Stimulated activated CD8-positive, alpha-beta memory T cell treated with anti-CD3 and anti-CD28 coated beads, Interleukin-15, amount 100 ng/mL, for 24 hours (primary cell): Measurements from ENCODE around the gene OSTM1.
"Not testable (repeated sequence)": the region's sequence is repeated elsewhere in the genome, so short reads cannot be mapped to it uniquely, and the experiment has no call there.

Source experiments
- DNase-seq: peaks from one replicate; pipeline ENCODE4 v3.0.0-alpha.2; 2020; ENCODE audit warnings: low read depth

The OSTM1 gene

GRCh38 chr6:108020472-108021116, 53.9 kb downstream of the OSTM1 start:
- no peak for DNase-seq

DNA sequence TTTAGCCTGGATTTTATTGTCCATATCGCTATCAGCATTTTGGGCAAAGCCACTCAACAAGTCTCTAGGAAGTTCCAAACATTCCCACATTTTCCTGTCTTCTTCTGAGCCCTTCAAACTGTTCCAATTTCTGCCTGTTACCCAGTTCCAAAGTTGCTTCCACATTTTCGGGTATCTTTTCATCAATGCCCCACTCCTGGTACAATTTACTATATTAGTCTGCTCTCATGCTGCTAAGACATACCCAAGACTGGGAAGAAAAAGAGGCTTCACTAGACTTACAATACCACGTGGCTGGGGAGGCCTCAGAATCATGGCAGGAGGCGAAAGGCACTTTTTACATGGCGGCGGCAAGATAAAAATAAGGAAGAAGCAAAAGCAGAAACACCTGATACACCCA, 58.3 kb downstream of the OSTM1 start:
- DNase-seq = not testable (repeated sequence)

DNA sequence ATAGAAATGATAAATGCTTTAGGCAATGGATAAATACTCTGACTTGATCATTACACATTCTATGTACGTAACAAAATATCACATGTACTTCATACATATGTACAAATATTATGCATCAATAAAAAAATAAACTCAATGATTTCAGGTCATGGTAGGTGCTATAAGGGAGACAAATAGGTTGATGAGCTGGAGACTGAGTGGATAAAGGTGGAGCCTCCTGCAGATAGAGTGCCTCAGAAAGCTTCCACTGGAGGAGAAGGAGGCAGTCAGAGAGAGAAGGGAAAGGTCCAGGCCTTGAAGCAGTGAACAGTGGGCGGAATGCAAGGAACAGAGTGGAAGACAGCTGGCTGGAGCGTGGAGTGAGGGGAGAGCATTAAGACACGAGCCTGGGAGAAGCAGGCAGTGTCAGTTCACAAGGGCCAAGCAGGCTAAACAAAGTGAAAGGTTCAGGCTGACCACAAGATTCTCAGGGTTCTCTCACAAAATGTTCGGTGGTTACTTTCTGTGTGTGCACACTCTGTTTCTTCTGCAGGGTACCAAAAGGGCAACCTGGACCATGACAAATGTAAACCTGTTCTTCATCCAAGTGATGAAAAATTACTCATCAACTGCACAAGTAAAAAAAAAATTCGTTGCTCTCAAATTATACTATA, 60.6 kb downstream of the OSTM1 start:
- no peak for DNase-seq

- DNase-seq = no peak
These were observed 64.6 kb downstream of the OSTM1 start for GRCh38 chr6:108009894-108010293.

- not testable (repeated sequence) for DNase-seq
These were observed 65.3 kb downstream of the OSTM1 start for GRCh38 chr6:108009258-108009657.

DNA sequence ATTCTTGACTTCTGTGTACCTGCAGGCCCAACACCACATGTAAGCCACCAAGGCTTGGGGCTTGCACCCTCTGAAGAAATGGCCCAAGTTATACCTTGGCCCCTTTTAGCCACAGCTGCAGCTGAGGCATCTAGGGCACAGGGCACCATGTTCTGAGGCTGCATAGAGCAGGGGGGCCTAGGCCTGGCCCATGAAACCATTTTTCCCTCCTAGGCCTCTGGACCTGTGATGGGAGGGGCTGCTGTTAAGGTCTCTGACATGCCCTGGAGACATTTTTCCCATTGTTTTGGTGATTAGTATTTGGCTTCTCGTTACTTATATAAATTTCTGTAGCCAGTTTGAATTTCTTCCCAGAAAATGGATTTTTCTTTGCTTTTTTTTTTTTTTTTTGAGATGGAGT, 66.2 kb downstream of the OSTM1 start:
- no peak for DNase-seq

DNA sequence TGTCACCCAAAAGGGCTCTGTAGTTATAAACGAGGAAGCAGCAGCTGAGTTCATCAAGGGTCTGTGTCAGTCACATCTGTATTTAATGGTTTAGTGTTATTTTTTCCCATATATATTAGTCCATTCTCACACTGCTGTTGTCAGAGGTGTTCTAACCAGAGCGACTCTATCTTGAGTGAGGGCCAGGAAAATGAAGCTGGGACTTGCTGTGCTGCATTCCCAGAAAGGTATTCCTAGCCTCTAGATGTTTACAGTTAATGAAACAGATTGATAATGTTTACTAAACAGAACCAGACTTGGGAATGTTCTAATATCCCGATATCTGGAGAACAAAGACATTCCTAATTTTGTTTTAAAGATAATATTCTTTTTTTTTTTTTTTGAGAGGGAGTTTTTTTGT, 68.6 kb downstream of the OSTM1 start:
- no peak for DNase-seq

- DNase-seq = no peak
These were observed 69.7 kb downstream of the OSTM1 start for GRCh38 chr6:108004861-108005260.

GRCh38 chr6:108002365-108003221, 71.9 kb downstream of the OSTM1 start:
- DNase-seq = no peak

GRCh38 chr6:108001696-108002231, 72.8 kb downstream of the OSTM1 start:
- no peak for DNase-seq

- not testable (repeated sequence) for DNase-seq
These were observed 74.3 kb downstream of the OSTM1 start for GRCh38 chr6:108000259-108000658.

DNA sequence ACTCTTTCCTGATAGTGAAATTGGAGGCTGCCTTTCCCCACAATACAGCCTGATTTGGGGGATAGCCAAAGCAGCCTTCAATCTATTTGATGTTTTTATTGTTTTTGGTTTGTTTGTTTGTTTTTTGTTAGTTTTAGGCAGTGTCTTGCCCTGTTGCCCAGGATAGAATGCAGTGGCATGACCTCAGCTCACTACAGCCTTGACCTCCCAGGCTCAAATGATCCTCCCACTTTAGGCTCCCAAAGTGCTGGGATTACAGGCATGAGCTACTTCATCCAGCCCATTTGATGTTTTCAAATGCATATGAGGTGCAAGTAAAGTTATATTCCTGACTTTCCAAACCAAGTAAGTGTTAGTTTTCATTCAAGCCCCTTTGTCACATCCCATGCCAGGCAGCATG, 75.2 kb downstream of the OSTM1 start:
- DNase-seq = no peak

- no peak for DNase-seq
These were observed 82.6 kb downstream of the OSTM1 start for GRCh38 chr6:107991772-107992550.
